Trophoblast cell (in vitro differentiated cells and primary cell): ENCODE results near the gene ZNF484.

ENCODE experiments used
- DNase-seq, 2 donors: peaks; one replicate each; pipeline ENCODE4 v3.0.0-alpha.2; 2016
- H2AFZ ChIP-seq: 2 replicates; pipeline ENCODE4 v1.6.1; 2013; ENCODE audit warnings: low read length, moderate library complexity, mild to moderate bottlenecking; ENCODE audit not compliant: insufficient read depth, poor library complexity
- H2AK5ac ChIP-seq: 2 replicates; pipeline ENCODE4 v1.6.1; 2013; ENCODE audit warnings: mild to moderate bottlenecking, low read length
- H2BK120ac ChIP-seq: 2 replicates; pipeline ENCODE4 v1.6.1; 2013; ENCODE audit warnings: low read length, mild to moderate bottlenecking, moderate library complexity; ENCODE audit not compliant: insufficient read depth, poor library complexity
- H2BK12ac ChIP-seq: 2 replicates; pipeline ENCODE4 v1.6.1; 2013; ENCODE audit warnings: mild to moderate bottlenecking, low read length, moderate library complexity
- H2BK5ac ChIP-seq: 2 replicates; pipeline ENCODE4 v1.6.1; 2013; ENCODE audit warnings: low read length, low read depth, moderate library complexity, mild to moderate bottlenecking; ENCODE audit not compliant: poor library complexity
- H3K14ac ChIP-seq: 2 replicates; pipeline ENCODE4 v1.6.1; 2013; ENCODE audit warnings: mild to moderate bottlenecking, low read length
- H3K18ac ChIP-seq: 2 replicates; pipeline ENCODE4 v1.6.1; 2013; ENCODE audit warnings: mild to moderate bottlenecking, low read length
- H3K23ac ChIP-seq: 2 replicates; pipeline ENCODE4 v1.6.1; 2013; ENCODE audit warnings: low read length
- H3K27ac ChIP-seq: 2 replicates; pipeline ENCODE4 v1.5.1; 2013; ENCODE audit warnings: low read depth, mild to moderate bottlenecking, inconsistent platforms, low read length, moderate library complexity
- H3K27me3 ChIP-seq: 2 replicates; pipeline ENCODE4 v1.6.1; 2013; ENCODE audit warnings: inconsistent platforms, mild to moderate bottlenecking, low read length, moderate library complexity; ENCODE audit not compliant: insufficient read depth
- H3K36me3 ChIP-seq, 2 experiments: 1 replicate in 1 of 2; 2 replicates in 1 of 2; pipeline ENCODE4 v1.6.1; 2013; ENCODE audit warnings: low read length in 2 of 2, mild to moderate bottlenecking in 2 of 2, moderate library complexity in 1 of 2; ENCODE audit not compliant: insufficient read depth in 2 of 2, control insufficient read depth in 1 of 2
- H3K4ac ChIP-seq: 2 replicates; pipeline ENCODE4 v1.6.1; 2013; ENCODE audit warnings: low read depth, mild to moderate bottlenecking, low read length, moderate library complexity
- H3K4me1 ChIP-seq, 2 experiments: 1 replicate in 1 of 2; 2 replicates in 1 of 2; pipeline ENCODE4 v1.6.1; 2013; ENCODE audit warnings: low read length in 2 of 2, mild to moderate bottlenecking in 2 of 2, moderate library complexity in 1 of 2; ENCODE audit not compliant: insufficient read depth in 2 of 2, control insufficient read depth in 1 of 2
- H3K4me2 ChIP-seq: 2 replicates; pipeline ENCODE4 v1.6.1; 2013; ENCODE audit warnings: inconsistent platforms, mild to moderate bottlenecking, low read length, moderate library complexity
- H3K4me3 ChIP-seq: 2 replicates; pipeline ENCODE4 v1.5.1; 2013; ENCODE audit warnings: mild to moderate bottlenecking, low read depth, low read length, inconsistent platforms
- H3K79me1 ChIP-seq: one replicate; pipeline ENCODE4 v1.6.1; 2013; ENCODE audit warnings: low read length
- H3K79me2 ChIP-seq: 2 replicates; pipeline ENCODE4 v1.6.1; 2013; ENCODE audit warnings: low read length, mild to moderate bottlenecking; ENCODE audit not compliant: control insufficient read depth, insufficient read depth, poor library complexity
- H3K9ac ChIP-seq: 2 replicates; pipeline ENCODE4 v1.6.1; 2013; ENCODE audit warnings: mild to moderate bottlenecking, low read length
- H3K9me3 ChIP-seq: 2 replicates; pipeline ENCODE4 v1.6.1; 2013; ENCODE audit warnings: low read depth, mild to moderate bottlenecking, control low read depth, inconsistent platforms, low read length; ENCODE audit not compliant: insufficient read depth
- H4K12ac ChIP-seq: 2 replicates; pipeline ENCODE4 v1.6.1; 2013; ENCODE audit warnings: low read depth, mild to moderate bottlenecking, low read length, moderate library complexity
- H4K8ac ChIP-seq: 2 replicates; pipeline ENCODE4 v1.6.1; 2013; ENCODE audit warnings: low read depth, mild to moderate bottlenecking, low read length, moderate library complexity
- H4K91ac ChIP-seq: one replicate; pipeline ENCODE4 v1.6.1; 2013; ENCODE audit warnings: low read depth, mild to moderate bottlenecking, low read length, moderate library complexity
- WGBS: extraction: QIAGEN DNeasy Blood & Tissue Kit; methylation state at CpG from one replicate; pipeline ENCODE4 v1.1.7; 2013; ENCODE audit warnings: missing lambda C conversion rate; ENCODE audit not compliant: insufficient read length, insufficient coverage; ENCODE audit errors: extremely low coverage; 5-methylcytosine and 5-hydroxymethylcytosine counted together

ZNF484 gene

DNA sequence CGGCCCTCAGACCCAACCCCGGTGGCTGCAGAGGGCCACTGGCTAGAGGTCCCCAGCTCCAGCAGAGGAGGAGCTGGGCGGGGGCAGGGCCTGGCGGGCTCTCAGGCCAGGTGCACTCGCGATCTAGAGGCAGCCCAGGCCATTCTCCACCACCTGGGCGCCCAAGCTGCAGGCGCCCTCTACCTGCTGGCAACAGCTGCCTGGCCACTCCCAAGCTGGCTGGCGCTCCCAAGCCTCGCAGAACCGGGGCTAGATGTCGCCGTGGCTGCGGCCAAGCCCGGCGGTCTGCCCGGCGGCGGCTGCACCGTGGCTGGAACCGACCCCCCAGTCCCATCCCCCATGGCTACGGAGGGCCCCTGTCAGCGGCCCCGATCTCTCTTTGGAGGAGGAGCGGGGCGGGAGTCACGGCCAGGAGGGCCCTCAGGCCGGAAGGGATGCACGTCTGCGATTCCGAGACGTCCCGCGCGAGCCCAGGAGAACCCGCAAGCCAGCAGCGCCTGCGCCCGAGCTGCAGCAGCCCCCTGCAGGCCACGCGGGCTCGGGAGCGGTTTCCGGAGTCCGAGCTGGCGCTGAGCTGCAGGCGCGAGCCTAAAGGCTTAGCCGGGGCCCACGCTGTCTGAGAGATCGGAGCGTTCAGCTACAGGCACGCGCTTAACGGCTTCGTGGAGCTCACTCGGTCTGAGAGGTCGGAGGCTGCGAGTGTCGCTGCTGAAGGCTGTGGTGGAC, 68.9 kb downstream of the ZNF484 start:
- H3K4me1 ChIP-seq: peaks cover 6 to 15% of the 10 kb centered on the region in 2 experiments
- H2BK5ac ChIP-seq: no peak overlapping the region
- peaks cover 33% of the 10 kb centered on the region for H3K27me3 ChIP-seq
- H2AK5ac ChIP-seq: no peak overlapping the region
- H3K23ac ChIP-seq: no peak overlapping the region
- H2BK120ac ChIP-seq: no peak overlapping the region
- H3K4me3 ChIP-seq: no peak overlapping the region
- peak overlapping the region; percentile 56 for H3K4me2 ChIP-seq
- no peak overlapping the region for H4K12ac ChIP-seq
- no peaks in the 10 kb centered on the region for H3K79me2 ChIP-seq
- DNase-seq: peak; percentile 96 to 98
- no CpG with 5 or more reads among the region's 60 CpGs for WGBS
- H4K91ac ChIP-seq: no peak overlapping the region
- H3K18ac ChIP-seq: no peak overlapping the region
- peaks cover 9% of the 10 kb centered on the region for H3K9me3 ChIP-seq
- H3K4ac ChIP-seq: no peak overlapping the region
- no peak overlapping the region for H3K9ac ChIP-seq
- H2BK12ac ChIP-seq: no peak overlapping the region
- H3K36me3 ChIP-seq: no peaks in the 10 kb centered on the region
- no peak overlapping the region for H4K8ac ChIP-seq
- no peaks in the 10 kb centered on the region for H3K79me1 ChIP-seq
- no peak overlapping the region for H3K27ac ChIP-seq
- peak overlapping the region; percentile 8 for H2AFZ ChIP-seq
- H3K14ac ChIP-seq: no peak overlapping the region

- H4K8ac ChIP-seq: no peak overlapping the region
- H3K36me3 ChIP-seq: no peaks in the 10 kb centered on the region
- H3K9ac ChIP-seq: no peak overlapping the region
- no peak overlapping the region for H2BK5ac ChIP-seq
- no peaks in the 10 kb centered on the region for H3K79me1 ChIP-seq
- no peak overlapping the region for H4K12ac ChIP-seq
- peaks cover 6 to 15% of the 10 kb centered on the region in 2 experiments for H3K4me1 ChIP-seq
- no peak overlapping the region for H3K18ac ChIP-seq
- H3K4me3 ChIP-seq: peak overlapping the region; percentile 17
- H3K27ac ChIP-seq: no peak overlapping the region
- WGBS: no CpG with 5 or more reads among the region's 76 CpGs
- peaks cover 33% of the 10 kb centered on the region for H3K27me3 ChIP-seq
- H3K79me2 ChIP-seq: no peaks in the 10 kb centered on the region
- H2BK12ac ChIP-seq: no peak overlapping the region
- H3K23ac ChIP-seq: no peak overlapping the region
- peak overlapping the region; percentile 21 for H3K4me2 ChIP-seq
- H2BK120ac ChIP-seq: no peak overlapping the region
- H2AFZ ChIP-seq: no peak overlapping the region
- no peak overlapping the region for H3K4ac ChIP-seq
- H4K91ac ChIP-seq: no peak overlapping the region
- no peak overlapping the region for H2AK5ac ChIP-seq
- peak; percentile 63 to 65 for DNase-seq
- peaks cover 9% of the 10 kb centered on the region for H3K9me3 ChIP-seq
- H3K14ac ChIP-seq: no peak overlapping the region
These were observed 69.8 kb downstream of the ZNF484 start for GRCh38 chr9:92807757-92808725.

DNA sequence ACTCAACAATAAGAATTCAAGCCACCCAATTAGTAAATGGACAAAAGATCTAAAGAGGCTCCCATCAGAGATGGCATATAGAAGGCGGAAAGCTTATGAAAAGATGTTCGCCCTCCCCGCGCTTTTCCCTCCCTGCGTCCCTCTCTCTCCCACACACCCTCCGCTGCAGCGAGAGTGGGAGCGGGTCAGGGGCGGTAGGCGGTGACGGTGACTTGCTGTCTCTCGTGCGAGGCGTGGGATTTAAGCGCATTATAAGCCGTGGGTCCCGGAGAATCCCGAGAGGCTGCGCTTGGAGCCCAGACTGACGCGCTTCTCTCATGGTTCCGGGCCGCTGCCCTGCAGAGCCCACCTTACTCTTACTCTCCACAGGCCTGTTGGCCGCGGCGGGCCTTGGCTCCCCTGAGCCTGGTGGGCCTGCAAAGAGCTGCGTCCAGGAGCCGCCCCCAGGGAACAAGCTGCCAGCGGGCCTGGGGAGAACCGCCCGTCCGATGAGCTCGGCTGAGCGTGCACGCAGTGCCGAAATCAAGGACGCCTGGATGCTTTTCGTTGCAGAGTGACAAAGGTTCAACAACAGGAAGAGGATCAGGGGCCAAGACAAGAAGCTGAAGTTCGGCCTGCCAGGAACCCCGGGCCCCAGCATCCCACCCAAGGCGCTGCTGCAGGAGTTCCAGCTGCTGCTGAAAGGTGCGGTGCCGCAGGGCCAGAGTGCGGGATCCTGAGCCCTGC, 70.6 kb downstream of the ZNF484 start:
- Histone ChIP-seq H3K23ac (no peak overlapping the region), H3K18ac (no peak overlapping the region), H4K12ac (no peak overlapping the region), H2AFZ (no peak overlapping the region), H3K27ac (no peak overlapping the region), H4K8ac (no peak overlapping the region), H3K36me3 (no peaks in the 10 kb centered on the region), H3K27me3 (peaks cover 33% of the 10 kb centered on the region), H3K9me3 (peaks cover 9% of the 10 kb centered on the region), H3K79me1 (no peaks in the 10 kb centered on the region), H3K4me2 (no peak overlapping the region), H3K79me2 (no peaks in the 10 kb centered on the region), H3K4me3 (peak overlapping the region; percentile 50), H2BK12ac (no peak overlapping the region), H3K4me1 (peaks cover 6 to 15% of the 10 kb centered on the region in 2 experiments), H3K4ac (no peak overlapping the region), H2AK5ac (no peak overlapping the region), H3K9ac (no peak overlapping the region), H3K14ac (no peak overlapping the region), H2BK120ac (no peak overlapping the region), H2BK5ac (no peak overlapping the region), H4K91ac (no peak overlapping the region)
- no CpG with 5 or more reads among the region's 44 CpGs for WGBS
- DNase-seq: no peak

- Histone ChIP-seq H3K23ac (peak overlapping the region; percentile 50), H3K27me3 (peaks cover 29% of the 10 kb centered on the region)
- 100% methylated on average over 5 of the region's 6 CpGs for WGBS
These were observed 73.1 kb downstream of the ZNF484 start for GRCh38 chr9:92804727-92805126.

More at GRCh38 chr9:92804727-92805126, 73.1 kb downstream of the ZNF484 start:
- no peak overlapping the region for H2BK12ac ChIP-seq
- no peak overlapping the region for H3K9ac ChIP-seq
- H3K4ac ChIP-seq: no peak overlapping the region
- no peak overlapping the region for H4K8ac ChIP-seq
- peaks cover 6 to 14% of the 10 kb centered on the region in 2 experiments for H3K4me1 ChIP-seq
- no peak overlapping the region for H2BK120ac ChIP-seq
- peaks cover 9% of the 10 kb centered on the region for H3K9me3 ChIP-seq
- peaks cover 3% of the 10 kb centered on the region for H3K79me1 ChIP-seq
- H2BK5ac ChIP-seq: no peak overlapping the region
- H2AFZ ChIP-seq: no peak overlapping the region
- no peak overlapping the region for H3K14ac ChIP-seq
- no peak overlapping the region for H2AK5ac ChIP-seq
- H3K4me3 ChIP-seq: peak overlapping the region; percentile 20
- no peaks in the 10 kb centered on the region for H3K36me3 ChIP-seq
- H3K79me2 ChIP-seq: peaks cover 2% of the 10 kb centered on the region
- no peak overlapping the region for H3K18ac ChIP-seq
- no peak overlapping the region for H3K4me2 ChIP-seq
- no peak for DNase-seq
- no peak overlapping the region for H4K12ac ChIP-seq
- no peak overlapping the region for H3K27ac ChIP-seq
- no peak overlapping the region for H4K91ac ChIP-seq
